HepG2 (cell line): ENCODE measurements around the gene ATG2A. TPM values are rescaled to one million over a fixed set of nuclear protein-coding genes. Genes with fewer than 3 reads are reported as not detected.

Experiments
- HDAC6 ChIP-seq: fragments of 200-600 bp; sonication (generic); IDR thresholded peaks from 2 replicates; pipeline ENCODE4 v1.7.0; 2017; ENCODE audit warnings: mild to moderate bottlenecking, antibody characterized with exemption, low read length, low read depth
- MBNL3 ChIP-seq: fragments of 250-450 bp; sonication (Bioruptor Pico); conservative IDR thresholded peaks from 2 replicates; pipeline ENCODE4 v1.8.0; 2022; ENCODE audit warnings: mild to moderate bottlenecking, inconsistent platforms
- MTF2 ChIP-seq: sonication (generic); formaldehyde crosslinking; IDR thresholded peaks from 2 replicates; pipeline ENCODE4 v1.5.0; 2020; ENCODE audit warnings: missing genetic modification reagents, borderline replicate concordance
- NFKB2 ChIP-seq: sonication (generic); formaldehyde crosslinking; IDR thresholded peaks from 2 replicates; pipeline ENCODE4 v1.4.0; 2020; ENCODE audit warnings: missing genetic modification reagents, borderline replicate concordance
- RNF2 ChIP-seq: fragments of 450-650 bp; conservative IDR thresholded peaks from 2 replicates; pipeline ENCODE4 v1.6.1; 2016; ENCODE audit warnings: low read depth
- ZNF335 ChIP-seq: sonication (generic); formaldehyde crosslinking; IDR thresholded peaks from 2 replicates; pipeline ENCODE4 v1.4.0; 2020; ENCODE audit warnings: missing genetic modification reagents
- ZNF468 ChIP-seq: sonication (generic); formaldehyde crosslinking; IDR thresholded peaks from 2 replicates; pipeline ENCODE4 v1.8.0; 2022; ENCODE audit warnings: mild to moderate bottlenecking, moderate library complexity, missing genetic modification reagents
- ZNF878 ChIP-seq: sonication (generic); formaldehyde crosslinking; IDR thresholded peaks from 2 replicates; pipeline ENCODE4 v1.8.1; 2023; ENCODE audit warnings: mild to moderate bottlenecking, missing genetic modification reagents, moderate library complexity
- polyA plus RNA-seq, 8 experiments: library from polyadenylated mRNA; depleted of rRNA in 3 of 8; stranded (reverse) in 7 of 8; unstranded in 1 of 8; fragments of >200 nt; fragmentation: Illumina TruSeq in 4 of 8; extraction: Trizol in 4 of 8; gene quantifications; 2 replicates each; pipeline versions ENCODE4 v1.2.1 to v1.2.3, GENCODE V29; 2011 to 2016; ENCODE audit warnings: low read depth in 4 of 8, missing spikeins in 1 of 8, mixed read lengths in 1 of 8; ENCODE audit not compliant: insufficient read depth in 1 of 8
- total RNA-seq, 5 experiments: library from RNA; depleted of rRNA; stranded (reverse); fragments of >200 nt; fragmentation: Illumina TruSeq; extraction: Trizol; gene quantifications; 2 replicates each; pipeline ENCODE4 v1.2.3, GENCODE V29; 2016; ENCODE audit warnings: low read depth in 1 of 5
- TF ChIP-seq, protein P1 (sequence below): sonication (generic); formaldehyde crosslinking; IDR thresholded peaks from 2 replicates; pipeline ENCODE4 v1.4.0; 2020; ENCODE audit warnings: missing genetic modification reagents, borderline replicate concordance
- TF ChIP-seq, protein P2 (sequence below): sonication (generic); formaldehyde crosslinking; IDR thresholded peaks from 2 replicates; pipeline ENCODE4 v1.4.0; 2020; ENCODE audit warnings: mild to moderate bottlenecking, missing genetic modification reagents
- TF ChIP-seq, protein P3 (sequence below): sonication (generic); formaldehyde crosslinking; IDR thresholded peaks from 2 replicates; pipeline ENCODE4 v1.5.1; 2020; ENCODE audit warnings: missing genetic modification reagents, mild to moderate bottlenecking, borderline replicate concordance
- TF ChIP-seq, protein P4 (sequence below): sonication (generic); formaldehyde crosslinking; IDR thresholded peaks from 2 replicates; pipeline ENCODE4 v1.8.1; 2023; ENCODE audit warnings: mild to moderate bottlenecking, missing genetic modification reagents

Gene ATG2A
- total and polyA plus RNA-seq, 2 of the 13 experiments (the other 11 are each of a cell fraction or from before 2014, with no cell fraction given): 6.7 to 8.0 TPM

DNA sequence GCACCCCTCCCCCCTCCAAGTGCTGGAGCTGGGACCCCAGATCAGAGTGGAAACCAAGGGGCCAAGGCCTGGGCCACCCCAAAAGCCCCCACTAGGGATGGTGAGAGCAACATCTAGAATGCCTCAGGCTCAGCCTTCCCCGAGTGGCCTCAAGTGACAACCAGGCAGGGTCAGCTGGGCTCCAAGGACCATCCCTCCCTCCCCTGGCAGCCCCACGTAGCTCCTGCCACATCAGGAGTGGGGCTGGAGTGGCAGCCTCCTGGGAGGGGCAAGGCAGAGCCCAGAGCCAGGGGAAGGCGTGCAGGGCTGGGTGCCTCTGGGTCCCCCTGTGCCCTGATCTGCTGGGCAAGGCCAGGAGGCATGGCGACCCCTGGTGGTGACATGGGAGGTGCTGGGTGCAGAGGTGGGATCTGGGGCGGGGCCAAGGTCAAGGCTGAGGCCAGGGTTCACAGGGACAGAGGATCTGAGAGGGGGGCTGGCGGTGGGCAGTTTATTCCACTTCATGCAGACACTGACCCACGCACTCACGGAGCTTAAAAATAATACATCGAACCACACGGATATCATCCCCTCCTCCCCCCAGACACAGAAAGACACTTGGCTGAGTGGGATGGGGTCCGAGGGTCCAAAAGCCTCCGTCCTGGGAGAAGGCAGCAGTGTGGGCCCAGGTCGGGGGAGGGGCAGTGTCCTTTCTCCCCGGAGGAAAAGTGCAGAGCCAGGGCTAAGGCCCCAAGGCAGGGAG, 22.8 kb downstream of the ATG2A start (continued):
- TF ChIP-seq, protein P1, sequence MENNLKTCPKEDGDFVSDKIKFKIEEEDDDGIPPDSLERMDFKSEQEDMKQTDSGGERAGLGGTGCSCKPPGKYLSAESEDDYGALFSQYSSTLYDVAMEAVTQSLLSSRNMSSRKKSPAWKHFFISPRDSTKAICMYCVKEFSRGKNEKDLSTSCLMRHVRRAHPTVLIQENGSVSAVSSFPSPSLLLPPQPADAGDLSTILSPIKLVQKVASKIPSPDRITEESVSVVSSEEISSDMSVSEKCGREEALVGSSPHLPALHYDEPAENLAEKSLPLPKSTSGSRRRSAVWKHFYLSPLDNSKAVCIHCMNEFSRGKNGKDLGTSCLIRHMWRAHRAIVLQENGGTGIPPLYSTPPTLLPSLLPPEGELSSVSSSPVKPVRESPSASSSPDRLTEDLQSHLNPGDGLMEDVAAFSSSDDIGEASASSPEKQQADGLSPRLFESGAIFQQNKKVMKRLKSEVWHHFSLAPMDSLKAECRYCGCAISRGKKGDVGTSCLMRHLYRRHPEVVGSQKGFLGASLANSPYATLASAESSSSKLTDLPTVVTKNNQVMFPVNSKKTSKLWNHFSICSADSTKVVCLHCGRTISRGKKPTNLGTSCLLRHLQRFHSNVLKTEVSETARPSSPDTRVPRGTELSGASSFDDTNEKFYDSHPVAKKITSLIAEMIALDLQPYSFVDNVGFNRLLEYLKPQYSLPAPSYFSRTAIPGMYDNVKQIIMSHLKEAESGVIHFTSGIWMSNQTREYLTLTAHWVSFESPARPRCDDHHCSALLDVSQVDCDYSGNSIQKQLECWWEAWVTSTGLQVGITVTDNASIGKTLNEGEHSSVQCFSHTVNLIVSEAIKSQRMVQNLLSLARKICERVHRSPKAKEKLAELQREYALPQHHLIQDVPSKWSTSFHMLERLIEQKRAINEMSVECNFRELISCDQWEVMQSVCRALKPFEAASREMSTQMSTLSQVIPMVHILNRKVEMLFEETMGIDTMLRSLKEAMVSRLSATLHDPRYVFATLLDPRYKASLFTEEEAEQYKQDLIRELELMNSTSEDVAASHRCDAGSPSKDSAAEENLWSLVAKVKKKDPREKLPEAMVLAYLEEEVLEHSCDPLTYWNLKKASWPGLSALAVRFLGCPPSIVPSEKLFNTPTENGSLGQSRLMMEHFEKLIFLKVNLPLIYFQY (CRISPR knock-in tag): peak; percentile 61; the same call in 1 of the 2 replicates
- TF ChIP-seq NFKB2 (CRISPR knock-in tag) (peak; percentile 70; the same call in 1 of the 2 replicates), ZNF468 (CRISPR knock-in tag) (no peak), HDAC6 (no peak), RNF2 (no peak), MTF2 (CRISPR knock-in tag) (no peak), ZNF878 (no peak), ZNF335 (CRISPR knock-in tag) (no peak), MBNL3 (CRISPR knock-in tag) (no peak)
- TF ChIP-seq, protein P2, sequence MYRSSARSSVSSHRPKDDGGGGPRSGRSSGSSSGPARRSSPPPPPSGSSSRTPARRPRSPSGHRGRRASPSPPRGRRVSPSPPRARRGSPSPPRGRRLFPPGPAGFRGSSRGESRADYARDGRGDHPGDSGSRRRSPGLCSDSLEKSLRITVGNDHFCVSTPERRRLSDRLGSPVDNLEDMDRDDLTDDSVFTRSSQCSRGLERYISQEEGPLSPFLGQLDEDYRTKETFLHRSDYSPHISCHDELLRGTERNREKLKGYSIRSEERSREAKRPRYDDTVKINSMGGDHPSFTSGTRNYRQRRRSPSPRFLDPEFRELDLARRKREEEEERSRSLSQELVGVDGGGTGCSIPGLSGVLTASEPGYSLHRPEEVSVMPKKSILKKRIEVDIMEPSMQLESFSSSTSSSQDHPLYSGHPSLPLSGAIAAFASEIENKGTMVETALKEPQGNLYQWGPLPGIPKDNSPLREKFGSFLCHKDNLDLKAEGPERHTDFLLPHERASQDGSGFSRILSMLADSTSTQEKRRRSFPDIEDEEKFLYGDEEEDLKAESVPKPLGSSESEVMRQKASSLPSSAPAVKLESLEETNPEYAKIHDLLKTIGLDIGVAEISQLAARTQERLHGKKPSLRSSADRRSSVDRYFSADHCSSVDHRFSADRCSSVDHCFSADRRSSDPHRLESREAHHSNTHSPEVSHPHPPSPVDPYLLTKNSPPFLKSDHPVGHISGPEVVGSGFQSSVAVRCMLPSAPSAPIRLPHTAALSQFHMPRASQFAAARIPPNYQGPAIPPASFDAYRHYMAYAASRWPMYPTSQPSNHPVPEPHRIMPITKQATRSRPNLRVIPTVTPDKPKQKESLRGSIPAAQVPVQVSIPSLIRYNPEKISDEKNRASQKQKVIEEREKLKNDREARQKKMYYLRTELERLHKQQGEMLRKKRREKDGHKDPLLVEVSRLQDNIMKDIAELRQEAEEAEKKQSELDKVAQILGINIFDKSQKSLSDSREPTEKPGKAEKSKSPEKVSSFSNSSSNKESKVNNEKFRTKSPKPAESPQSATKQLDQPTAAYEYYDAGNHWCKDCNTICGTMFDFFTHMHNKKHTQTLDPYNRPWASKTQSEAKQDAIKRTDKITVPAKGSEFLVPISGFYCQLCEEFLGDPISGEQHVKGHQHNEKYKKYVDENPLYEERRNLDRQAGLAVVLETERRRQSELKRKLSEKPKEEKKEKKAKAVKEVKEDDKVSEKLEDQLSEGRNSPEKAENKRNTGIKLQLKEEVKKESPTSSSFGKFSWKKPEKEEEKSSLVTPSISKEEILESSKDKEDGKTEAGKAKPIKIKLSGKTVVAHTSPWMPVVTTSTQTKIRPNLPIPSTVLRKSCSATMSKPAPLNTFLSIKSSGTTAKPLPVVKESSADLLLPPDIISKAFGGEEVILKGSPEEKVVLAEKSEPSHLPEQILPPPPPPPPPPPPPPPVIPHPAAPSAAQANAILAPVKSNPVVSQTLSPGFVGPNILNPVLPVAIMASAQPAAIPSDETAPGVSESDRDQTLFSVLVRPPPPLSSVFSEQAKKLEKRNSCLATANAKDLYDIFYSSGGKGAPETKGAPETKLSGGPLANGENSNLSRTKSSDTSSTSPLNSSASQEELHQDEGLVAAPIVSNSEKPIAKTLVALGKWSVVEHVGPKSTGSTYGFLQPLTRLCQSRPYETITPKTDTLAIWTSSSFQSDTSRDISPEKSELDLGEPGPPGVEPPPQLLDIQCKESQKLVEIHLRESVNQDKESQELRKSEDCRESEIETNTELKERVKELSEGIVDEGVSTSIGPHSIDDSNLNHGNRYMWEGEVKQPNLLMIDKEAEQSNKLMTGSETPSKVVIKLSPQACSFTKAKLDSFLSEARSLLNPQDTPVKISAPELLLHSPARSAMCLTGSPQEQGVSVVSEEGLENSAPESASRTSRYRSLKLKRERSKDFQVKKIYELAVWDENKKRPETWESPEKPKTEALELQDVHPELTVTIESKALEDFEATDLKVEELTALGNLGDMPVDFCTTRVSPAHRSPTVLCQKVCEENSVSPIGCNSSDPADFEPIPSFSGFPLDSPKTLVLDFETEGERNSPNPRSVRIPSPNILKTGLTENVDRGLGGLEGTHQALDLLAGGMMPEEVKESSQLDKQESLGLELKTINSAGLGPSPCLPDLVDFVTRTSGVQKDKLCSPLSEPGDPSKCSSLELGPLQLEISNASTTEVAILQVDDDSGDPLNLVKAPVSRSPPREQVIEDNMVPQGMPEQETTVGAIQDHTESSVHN (CRISPR knock-in tag): no peak
- TF ChIP-seq, protein P3, sequence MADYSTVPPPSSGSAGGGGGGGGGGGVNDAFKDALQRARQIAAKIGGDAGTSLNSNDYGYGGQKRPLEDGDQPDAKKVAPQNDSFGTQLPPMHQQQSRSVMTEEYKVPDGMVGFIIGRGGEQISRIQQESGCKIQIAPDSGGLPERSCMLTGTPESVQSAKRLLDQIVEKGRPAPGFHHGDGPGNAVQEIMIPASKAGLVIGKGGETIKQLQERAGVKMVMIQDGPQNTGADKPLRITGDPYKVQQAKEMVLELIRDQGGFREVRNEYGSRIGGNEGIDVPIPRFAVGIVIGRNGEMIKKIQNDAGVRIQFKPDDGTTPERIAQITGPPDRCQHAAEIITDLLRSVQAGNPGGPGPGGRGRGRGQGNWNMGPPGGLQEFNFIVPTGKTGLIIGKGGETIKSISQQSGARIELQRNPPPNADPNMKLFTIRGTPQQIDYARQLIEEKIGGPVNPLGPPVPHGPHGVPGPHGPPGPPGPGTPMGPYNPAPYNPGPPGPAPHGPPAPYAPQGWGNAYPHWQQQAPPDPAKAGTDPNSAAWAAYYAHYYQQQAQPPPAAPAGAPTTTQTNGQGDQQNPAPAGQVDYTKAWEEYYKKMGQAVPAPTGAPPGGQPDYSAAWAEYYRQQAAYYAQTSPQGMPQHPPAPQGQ (CRISPR knock-in tag): 0 out of 2 replicates have a peak, but pooled peaks have one; percentile 62
- TF ChIP-seq, protein P4, sequence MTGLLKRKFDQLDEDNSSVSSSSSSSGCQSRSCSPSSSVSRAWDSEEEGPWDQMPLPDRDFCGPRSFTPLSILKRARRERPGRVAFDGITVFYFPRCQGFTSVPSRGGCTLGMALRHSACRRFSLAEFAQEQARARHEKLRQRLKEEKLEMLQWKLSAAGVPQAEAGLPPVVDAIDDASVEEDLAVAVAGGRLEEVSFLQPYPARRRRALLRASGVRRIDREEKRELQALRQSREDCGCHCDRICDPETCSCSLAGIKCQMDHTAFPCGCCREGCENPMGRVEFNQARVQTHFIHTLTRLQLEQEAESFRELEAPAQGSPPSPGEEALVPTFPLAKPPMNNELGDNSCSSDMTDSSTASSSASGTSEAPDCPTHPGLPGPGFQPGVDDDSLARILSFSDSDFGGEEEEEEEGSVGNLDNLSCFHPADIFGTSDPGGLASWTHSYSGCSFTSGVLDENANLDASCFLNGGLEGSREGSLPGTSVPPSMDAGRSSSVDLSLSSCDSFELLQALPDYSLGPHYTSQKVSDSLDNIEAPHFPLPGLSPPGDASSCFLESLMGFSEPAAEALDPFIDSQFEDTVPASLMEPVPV (CRISPR knock-in tag): 0 out of 2 replicates have a peak, but pooled peaks have one; percentile 69
